Spleen (tissue), 3 donors: ENCODE results near the gene CEP131.

Experiments used
- POLR2A ChIP-seq, 3 donors: fragments of 450-650 bp; IDR thresholded peaks; one replicate each; pipeline ENCODE4 v1.5.1; 2017; ENCODE audit warnings: antibody characterized with exemption in 3 of 3, mild to moderate bottlenecking in 1 of 3
- POLR2AphosphoS5 ChIP-seq, 3 donors: sonication (generic); formaldehyde crosslinking; IDR thresholded peaks; one replicate each; pipeline ENCODE4 v1.5.1; 2017; ENCODE audit warnings: antibody characterized with exemption in 3 of 3

- TF ChIP-seq POLR2A (IDR thresholded peaks at IDR 0.05) = no peak
- TF ChIP-seq POLR2AphosphoS5 (IDR thresholded peaks at IDR 0.05) = peak in 2 of 3 donors; percentile 42 to 77
Measured at GRCh38 chr17:81193470-81194224, 29.1 kb downstream of the CEP131 start.
